ENCODE results near the gene CHST11.

CHST11 gene

GRCh38 chr12:104475271-104475670, 18.5 kb downstream of the CHST11 start:
- H3K4me1 ChIP-seq (ENCODE audit: control insufficient read depth, low read length), result peaks cover 86% of the 10 kb centered on the region
- H3K9me2 ChIP-seq (replicated peaks; ENCODE audit: control insufficient read depth, low read length), result no peaks in the 10 kb centered on the region
- peak overlapping the region; percentile 7; the same call in 1 of the 2 replicates for H3K4me2 ChIP-seq (ENCODE audit: low read length)
- H3K27me3 ChIP-seq (ENCODE audit: control insufficient read depth, low read length), result no peaks in the 10 kb centered on the region
- H3F3A ChIP-seq (ENCODE audit: control insufficient read depth, insufficient read depth), result peaks cover 9% of the 10 kb centered on the region; the same call in 1 of the 2 replicates
- peaks cover 43% of the 10 kb centered on the region for H3K79me2 ChIP-seq (ENCODE audit: control insufficient read depth, low read length)
- no peaks in the 10 kb centered on the region for H3K9me3 ChIP-seq (ENCODE audit: control insufficient read depth, insufficient read depth, low read length)
- H3K27ac ChIP-seq (ENCODE audit: low read depth, low read length), result no peak overlapping the region
- no peaks in the 10 kb centered on the region for H4K20me1 ChIP-seq (ENCODE audit: control insufficient read depth, insufficient read depth, low read depth, low read length)
- TF ChIP-seq CTCF (IDR thresholded peaks at IDR 0.05; ENCODE audit: low read depth, low read length, poor library complexity, severe bottlenecking) (no peak), EZH2phosphoT487 (IDR thresholded peaks at IDR 0.05; ENCODE audit: borderline replicate concordance, low read length) (no peak)
- no peak overlapping the region for H3K4me3 ChIP-seq (ENCODE audit: low read length)
- H3K36me3 ChIP-seq (ENCODE audit: control insufficient read depth, low read length), result no peaks in the 10 kb centered on the region

GRCh38 chr12:104477510-104478390, 21.0 kb downstream of the CHST11 start:
- no peaks in the 10 kb centered on the region for H3K36me3 ChIP-seq (ENCODE audit: control insufficient read depth, low read length)
- H3K4me3 ChIP-seq (ENCODE audit: low read length), result peak overlapping the region; percentile 71
- peaks cover 9% of the 10 kb centered on the region; the same call in 1 of the 2 replicates for H3F3A ChIP-seq (ENCODE audit: control insufficient read depth, insufficient read depth)
- H3K4me1 ChIP-seq (ENCODE audit: control insufficient read depth, low read length), result peaks cover 91% of the 10 kb centered on the region
- H3K27me3 ChIP-seq (ENCODE audit: control insufficient read depth, low read length), result no peaks in the 10 kb centered on the region
- no peaks in the 10 kb centered on the region for H4K20me1 ChIP-seq (ENCODE audit: control insufficient read depth, insufficient read depth, low read depth, low read length)
- no peaks in the 10 kb centered on the region for H3K9me2 ChIP-seq (replicated peaks; ENCODE audit: control insufficient read depth, low read length)
- peak overlapping the region; percentile 97 for H3K4me2 ChIP-seq (ENCODE audit: low read length)
- H3K79me2 ChIP-seq (ENCODE audit: control insufficient read depth, low read length), result peaks cover 30% of the 10 kb centered on the region
- no peaks in the 10 kb centered on the region for H3K9me3 ChIP-seq (ENCODE audit: control insufficient read depth, insufficient read depth, low read length)
- peak overlapping the region; percentile 79 for H3K27ac ChIP-seq (ENCODE audit: low read depth, low read length)
- TF ChIP-seq CTCF (IDR thresholded peaks at IDR 0.05; ENCODE audit: low read depth, low read length, poor library complexity, severe bottlenecking) (no peak), EZH2phosphoT487 (IDR thresholded peaks at IDR 0.05; ENCODE audit: borderline replicate concordance, low read length) (no peak)

- Histone ChIP-seq H3K27ac (ENCODE audit: low read depth, low read length) (peak overlapping the region; percentile 79), H4K20me1 (ENCODE audit: control insufficient read depth, insufficient read depth, low read depth, low read length) (no peaks in the 10 kb centered on the region), H3K4me1 (ENCODE audit: control insufficient read depth, low read length) (peaks cover 84% of the 10 kb centered on the region), H3K79me2 (ENCODE audit: control insufficient read depth, low read length) (peaks cover 30% of the 10 kb centered on the region), H3K4me3 (ENCODE audit: low read length) (peak overlapping the region; percentile 71), H3K36me3 (ENCODE audit: control insufficient read depth, low read length) (no peaks in the 10 kb centered on the region), H3K4me2 (ENCODE audit: low read length) (peak overlapping the region; percentile 97), H3K9me2 (replicated peaks; ENCODE audit: control insufficient read depth, low read length) (no peaks in the 10 kb centered on the region), H3K27me3 (ENCODE audit: control insufficient read depth, low read length) (no peaks in the 10 kb centered on the region), H3K9me3 (ENCODE audit: control insufficient read depth, insufficient read depth, low read length) (no peaks in the 10 kb centered on the region), H3F3A (ENCODE audit: control insufficient read depth, insufficient read depth) (peaks cover 9% of the 10 kb centered on the region; the same call in 1 of the 2 replicates)
- TF ChIP-seq CTCF (IDR thresholded peaks at IDR 0.05; ENCODE audit: low read depth, low read length, poor library complexity, severe bottlenecking), result no peak
- no peak for TF ChIP-seq EZH2phosphoT487 (IDR thresholded peaks at IDR 0.05; ENCODE audit: borderline replicate concordance, low read length)
These were observed 21.8 kb downstream of the CHST11 start for GRCh38 chr12:104478396-104479122.

Data from DOHH2 (cell line).